NCI-H1930 (cell line): ENCODE data around the gene SPG7.
"Not testable (repeated sequence)": the region's sequence is repeated elsewhere in the genome, so short reads cannot be mapped to it uniquely, and the experiment has no call there.

ENCODE experiments used
- DNase-seq, 2 experiments: peaks; one replicate each; lab custom pipeline; 2025; lab: John Stamatoyannopoulos, UW

SPG7 gene

DNA sequence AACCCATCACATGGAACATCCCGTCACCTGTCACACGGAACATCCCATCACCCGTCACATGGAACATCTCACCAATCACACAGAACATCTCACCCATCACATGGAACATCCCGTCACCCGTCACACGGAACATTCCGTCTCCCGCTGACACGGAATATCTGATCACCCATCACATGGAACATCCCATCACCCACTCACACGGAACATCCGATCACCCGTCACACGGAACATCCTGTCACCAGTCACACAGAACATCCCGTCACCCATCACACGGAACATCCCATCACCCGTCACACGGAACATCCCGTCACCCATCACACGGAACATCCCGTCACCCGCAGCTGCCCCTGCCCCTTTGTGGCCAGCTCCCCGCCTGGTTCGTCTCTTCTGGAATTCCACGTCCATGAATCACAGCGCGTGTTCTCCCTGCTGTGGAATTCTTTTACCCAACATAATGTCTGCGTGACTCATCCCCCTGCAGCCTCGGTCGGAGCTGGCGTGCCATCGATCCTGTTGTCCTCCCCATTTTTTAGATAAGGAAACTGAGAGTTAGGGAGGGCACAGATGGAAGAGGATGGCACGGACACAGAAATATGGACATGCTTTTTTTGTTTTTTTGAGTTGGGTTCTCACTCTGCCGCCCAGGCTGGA is 73.0 kb downstream of the SPG7 start:
- no peak for DNase-seq

DNA sequence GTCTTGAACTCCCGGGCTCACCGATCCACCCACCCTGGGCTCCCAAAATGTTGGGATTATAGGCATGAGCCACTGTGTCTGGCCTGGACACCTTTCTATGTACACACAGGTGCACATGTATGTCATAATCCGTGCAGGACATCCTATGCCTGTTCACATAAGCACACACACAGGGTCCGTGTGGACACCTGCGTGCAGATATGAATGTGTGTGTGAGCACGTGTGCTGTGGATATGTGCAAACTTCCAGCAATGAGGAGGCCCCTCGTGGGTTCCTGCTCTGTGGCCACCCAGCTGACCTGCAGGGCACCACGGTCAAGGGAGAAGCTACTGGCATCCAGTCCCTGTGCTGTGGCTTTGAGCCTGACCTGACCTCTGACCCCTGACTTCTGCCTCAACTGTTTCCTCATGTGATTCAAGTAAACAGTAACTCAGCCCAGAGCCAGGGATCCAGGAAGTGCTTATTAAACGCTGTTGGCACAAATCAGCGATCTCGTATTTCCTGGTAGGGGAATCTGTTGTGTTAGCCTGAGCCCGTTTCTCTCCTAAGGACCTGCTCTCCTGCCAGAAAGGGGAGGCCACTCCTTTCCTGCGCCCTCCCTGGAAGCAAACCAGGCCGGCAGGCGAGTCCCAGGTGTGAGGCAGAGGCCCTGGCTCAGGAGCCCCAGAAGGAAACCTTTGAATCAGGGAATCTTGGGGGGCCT is 73.8 kb downstream of the SPG7 start:
- DNase-seq: no peak

DNA sequence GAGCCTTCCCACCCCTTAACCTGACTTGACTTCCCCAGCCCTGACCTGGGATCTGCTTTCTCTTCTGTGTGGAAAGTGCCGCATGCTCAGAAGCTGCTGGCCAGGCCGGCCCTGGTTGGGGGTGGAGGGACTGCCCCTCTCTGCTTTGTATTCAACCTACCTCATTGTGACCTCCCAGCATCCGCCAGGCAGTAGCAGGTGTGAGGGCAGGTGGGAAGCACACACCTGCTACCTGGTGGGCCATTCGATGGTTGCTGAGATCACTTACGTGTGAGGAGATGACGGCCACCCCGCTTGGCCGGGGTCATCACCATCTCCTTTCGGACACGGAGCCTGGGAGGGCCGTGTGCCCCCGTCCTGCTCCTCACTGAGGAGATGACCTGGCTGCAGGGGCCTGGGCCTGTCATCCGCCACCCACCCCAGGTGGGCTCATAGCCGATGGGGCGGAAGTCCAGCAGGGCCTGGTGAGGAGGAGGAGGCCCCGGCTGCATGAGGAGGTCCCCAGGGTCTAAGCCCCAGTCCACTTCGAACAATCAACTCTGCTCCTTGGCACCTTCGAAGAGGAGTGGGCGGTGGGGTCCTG is 74.5 kb downstream of the SPG7 start:
- DNase-seq: no peak

DNA sequence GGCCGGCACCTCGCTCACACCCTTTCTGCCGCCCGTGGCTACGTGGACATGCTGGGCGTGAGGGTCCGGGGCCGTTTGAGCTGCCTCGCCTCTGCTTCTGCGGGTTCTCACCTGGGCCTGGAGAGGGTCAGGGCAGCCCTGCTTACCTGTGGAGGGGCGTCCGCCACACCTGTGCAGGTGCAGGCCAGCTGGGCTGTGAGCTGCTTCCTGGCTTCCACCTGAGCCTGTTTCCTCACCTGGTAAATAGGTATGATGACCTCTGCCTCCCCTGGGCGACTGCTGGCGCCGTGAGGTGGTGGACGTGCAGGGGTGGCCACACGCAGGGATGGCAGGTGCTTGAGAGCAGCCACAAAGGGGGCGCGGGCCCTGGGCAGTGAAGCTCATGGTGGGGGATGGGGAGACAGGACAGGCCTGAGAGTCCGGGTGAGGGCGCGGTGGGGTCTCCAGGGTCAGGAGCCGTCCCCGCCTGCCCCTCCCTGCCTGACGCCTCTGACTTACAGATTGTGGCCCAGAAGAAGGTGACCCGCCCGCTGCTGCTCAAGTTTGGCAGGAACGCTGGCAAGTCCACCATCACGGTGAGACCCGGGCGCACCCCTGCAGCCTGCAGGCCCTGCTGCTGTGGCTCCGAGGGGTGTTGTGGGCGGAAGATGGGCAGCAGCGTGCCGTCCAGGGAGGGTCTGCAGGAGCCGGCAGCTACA is 75.1 kb downstream of the SPG7 start:
- DNase-seq: no peak

DNA sequence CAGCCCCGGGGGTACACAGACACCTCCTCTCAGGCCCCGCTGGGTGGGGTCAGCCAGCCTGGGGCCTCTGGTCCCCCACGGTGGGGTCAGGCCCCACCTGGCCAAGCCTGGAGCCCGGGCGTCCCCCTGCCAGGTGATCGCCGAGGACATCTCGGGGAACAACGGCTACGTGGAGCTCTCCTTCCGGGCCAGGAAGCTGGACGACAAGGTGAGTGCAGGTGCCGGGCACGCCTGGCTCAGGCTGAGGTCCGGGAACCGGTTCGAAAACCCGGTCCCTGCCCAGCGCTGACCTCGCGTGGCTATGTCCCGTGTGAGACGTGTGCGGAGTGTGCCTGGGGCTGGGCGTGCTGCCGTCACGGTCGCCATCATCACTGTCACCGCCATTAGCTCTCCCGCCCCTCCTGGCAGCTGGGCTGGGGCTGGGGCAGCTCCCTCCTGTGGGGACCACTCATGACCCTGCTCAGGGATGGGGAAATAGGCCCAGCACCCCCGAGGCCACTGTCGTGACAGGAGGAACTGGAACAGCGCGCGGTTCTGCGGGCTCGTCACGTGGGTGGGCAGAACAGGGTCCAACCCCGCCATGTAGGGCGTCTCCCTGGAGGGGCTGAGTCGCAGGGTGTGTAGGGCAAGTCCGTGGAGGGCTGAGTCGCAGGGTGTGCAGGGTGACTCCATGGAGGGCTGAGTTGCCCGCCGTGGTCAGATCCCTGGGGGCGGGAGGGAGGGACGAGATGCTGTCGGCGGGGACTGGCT is 75.9 kb downstream of the SPG7 start:
- DNase-seq: no peak

DNA sequence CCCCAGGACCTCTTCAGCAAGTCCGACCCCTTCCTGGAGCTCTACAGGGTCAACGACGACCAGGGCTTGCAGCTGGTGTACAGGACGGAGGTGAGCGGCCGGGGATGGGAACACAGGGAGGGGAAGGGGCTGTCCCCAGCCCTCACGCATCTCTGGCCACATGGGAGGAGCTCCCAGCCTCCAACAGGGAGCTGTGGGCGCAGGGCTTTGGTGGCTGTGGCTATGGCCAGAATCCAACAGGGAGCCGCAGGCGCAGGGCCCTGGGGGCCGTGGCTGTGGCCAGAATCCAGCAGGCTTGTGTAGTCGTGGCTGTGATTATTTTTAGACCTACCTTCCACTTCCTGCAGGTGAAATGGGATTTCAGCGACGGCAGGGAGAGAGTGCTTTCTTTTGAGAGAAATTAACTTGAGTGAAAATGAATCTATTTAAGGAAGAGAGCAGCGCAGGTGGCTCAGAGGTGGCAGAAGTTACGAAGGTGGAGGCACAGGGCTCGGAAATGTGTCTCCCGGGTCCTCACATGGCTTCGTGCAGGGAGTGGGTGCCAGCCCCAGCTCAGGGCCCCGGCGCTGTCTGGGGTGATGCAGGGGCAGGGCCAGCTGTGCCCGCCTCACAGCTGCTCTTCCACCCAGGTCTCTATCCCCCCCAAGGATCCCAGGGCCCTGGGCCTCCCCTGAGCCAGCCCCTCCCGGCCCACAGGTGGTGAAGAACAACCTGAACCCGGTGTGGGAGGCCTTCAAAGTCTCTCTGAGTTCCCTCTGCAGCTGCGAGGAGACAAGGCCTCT is 76.8 kb downstream of the SPG7 start:
- DNase-seq: no peak

DNA sequence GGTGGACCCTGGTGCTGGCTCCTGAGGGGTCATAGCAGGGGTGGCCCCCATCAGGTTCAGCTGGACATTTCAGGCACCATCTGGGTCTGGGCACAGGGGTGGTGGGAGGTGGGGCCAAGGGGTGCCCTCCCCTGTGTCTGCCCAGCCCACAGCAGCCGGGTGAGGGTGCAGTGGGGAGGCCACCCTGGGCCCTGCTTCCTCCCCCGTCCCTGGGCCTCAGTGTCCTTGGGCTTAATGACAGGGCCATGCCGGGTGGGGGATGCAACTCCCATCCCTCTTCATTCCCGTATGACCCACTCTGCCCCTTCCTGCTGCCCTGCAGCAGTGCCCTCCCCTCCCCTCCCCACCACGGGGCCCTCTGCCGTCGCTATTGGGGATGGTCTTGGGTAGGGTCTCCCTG is 78.0 kb downstream of the SPG7 start:
- DNase-seq: no peak

DNA sequence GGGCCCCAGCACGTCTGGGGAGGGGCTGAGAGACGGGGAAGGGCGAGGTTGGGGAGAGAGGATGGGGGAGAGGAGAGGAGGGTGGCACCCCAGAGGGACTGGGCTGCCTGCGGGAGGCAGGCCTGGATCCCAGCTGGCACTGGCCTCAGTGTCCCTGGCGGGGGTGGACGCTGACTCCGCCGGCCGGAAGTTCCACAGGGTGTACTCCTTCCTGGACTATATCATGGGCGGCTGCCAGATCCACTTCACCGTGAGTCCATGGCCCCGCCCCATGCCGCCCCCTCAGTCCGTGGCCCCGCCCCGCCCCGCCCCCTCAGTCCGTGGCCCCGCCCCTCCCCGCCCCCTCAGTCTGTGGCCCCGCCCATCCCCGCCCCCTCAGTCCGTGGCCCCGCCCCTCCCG is 78.7 kb downstream of the SPG7 start:
- no peak for DNase-seq

DNA sequence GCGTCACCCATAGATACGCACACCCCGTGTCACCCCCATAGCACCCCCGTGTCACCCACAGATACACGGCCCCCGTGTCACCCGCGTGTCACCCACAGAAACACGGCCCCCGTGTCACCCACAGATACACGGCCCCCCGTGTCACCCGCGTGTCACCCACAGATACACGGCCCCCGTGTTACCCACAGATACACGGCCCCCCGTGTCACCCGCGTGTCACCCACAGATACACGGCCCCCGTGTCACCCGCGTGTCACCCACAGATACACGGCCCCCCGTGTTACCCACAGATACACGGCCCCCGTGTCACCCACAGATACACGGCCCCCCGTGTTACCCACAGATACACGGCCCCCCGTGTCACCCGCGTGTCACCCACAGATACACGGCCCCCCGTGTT is 79.5 kb downstream of the SPG7 start:
- not testable (repeated sequence) for DNase-seq

DNA sequence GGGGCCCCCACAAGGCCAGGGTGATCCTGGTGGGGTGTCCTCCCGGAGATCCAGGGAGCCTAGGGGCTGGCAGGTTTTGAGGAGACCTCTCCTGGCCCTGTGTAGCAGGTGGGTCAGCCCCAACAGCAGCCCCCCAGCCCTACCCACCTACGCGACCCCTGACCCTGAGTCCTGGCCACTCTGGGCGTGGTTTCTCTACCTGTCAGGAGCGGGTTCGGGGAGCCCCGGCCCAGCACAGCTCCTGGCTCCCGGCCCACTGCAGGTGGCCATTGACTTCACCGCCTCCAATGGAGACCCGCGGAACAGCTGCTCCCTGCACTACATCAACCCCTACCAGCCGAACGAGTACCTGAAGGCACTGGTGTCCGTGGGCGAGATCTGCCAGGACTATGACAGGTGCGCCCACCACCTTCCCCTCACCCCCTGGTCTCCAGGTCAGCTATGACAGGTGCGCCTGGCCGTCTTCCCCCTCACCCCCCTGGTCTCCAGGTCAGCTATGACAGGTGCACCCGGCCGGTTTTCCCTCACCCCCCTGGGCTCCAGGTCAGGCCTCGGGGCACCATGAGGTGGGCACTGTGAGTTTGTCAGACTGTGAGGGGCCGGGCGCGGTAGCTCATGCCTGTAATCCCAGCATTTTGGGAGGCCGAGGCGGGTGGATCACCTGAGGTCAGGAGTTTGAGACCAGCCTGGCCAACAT is 80.4 kb downstream of the SPG7 start:
- DNase-seq: no peak

DNA sequence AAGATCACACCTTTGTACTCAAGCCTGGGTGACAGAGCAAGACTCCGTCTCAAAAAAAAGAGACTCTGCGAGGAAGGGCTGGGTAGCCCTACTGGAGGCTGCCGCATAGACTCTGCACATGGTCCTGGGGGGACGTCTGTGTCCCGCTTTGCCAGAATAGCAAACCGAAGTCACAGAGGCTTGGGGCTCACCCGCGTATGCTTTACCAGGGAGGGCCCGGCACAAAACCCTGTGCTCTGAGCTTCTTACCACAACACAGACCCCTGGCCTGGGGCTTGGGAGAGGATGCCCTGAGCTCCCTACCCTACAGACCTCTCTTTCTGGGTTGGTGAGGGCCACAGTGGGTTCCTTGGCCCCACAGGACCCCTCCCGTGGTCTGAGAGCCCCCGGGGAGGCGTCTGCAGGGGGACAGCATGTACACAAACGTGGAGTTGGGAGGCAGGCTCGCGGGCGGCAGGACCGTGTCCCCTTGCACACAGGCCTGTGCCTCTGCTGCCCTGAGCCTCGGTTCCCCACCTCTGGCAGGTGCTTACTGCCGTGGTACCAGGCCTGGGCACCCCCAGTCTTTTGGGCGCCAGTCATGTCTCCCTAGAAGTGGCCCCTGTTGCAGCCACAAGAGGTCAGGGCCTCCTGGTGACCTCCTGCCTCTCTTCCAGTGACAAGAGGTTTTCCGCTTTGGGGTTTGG is 81.2 kb downstream of the SPG7 start:
- no peak for DNase-seq

DNA sequence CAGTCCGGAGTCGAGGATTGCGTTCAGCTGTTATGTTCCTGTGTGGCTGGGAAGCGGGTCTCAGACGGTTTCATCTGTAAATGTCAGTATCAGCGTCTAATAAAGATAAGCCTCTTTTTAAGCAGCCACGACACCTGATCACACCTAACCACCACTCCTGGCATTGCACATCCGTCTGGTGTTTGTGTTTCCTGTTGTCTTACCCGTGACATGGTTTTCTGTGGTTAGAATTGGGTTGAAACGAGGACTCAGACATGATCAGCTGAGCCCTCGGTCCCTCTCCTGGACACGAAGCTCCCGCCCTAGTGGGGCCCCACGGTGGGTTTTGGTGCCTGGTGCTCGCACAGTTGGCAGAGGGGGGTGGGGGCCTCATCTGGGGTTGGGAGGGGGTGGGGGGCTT is 85.6 kb downstream of the SPG7 start:
- DNase-seq: no peak

DNA sequence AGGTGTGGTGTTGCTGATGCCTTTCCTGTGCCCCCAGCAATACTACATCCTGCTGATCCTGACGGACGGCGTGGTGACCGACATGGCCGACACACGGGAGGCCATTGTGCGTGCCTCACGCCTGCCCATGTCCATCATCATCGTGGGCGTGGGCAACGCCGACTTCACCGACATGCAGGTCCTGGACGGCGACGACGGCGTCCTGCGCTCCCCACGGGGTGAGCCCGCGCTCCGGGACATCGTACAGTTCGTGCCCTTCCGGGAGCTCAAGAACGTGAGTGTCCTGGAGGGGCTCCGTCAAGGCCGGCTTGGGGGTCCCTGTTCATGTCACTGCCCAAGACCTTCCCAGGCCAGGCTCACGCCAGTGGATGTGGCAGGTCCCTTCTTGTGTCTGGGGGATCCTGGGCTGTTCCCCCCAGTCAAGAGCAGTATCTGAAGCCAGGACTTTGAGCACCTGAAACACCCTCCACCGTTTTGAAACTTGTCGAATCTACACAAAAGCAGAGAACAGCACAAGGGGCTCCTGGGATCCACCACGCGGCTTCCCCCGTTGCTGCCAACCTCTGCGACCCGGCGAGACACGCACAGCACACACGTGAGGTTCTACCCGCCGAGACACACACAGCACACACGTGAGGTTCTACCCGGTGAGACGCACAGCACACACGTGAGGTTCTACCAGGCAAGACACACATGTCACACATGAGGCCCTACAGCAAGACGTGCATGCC is 87.3 kb downstream of the SPG7 start:
- DNase-seq: no peak

DNA sequence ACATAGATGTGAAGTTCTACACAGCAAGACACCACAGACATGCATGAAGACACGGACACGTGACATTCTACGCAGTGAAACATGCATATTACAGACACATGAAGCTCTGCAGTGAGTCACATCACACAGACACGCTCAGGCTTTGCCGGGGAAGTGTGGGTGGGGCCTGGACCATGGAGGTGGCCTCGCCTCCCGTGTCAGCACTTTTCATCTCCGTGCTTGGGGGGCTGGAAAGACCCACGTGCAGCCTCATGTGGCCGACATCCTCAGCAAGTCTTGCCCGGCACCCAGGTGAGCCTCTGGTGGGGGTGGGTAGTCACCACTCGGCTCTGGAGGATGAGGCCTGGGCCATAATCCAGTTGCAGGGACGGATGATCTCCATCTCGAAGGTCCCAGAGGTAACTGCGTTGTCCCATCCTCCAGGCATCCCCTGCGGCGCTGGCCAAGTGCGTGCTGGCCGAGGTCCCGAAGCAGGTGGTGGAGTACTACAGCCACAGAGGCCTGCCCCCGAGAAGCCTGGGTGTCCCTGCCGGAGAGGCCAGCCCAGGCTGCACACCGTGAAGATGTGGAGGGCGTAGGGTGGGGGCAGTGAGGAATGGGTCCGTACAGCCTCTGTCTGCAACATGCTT is 88.0 kb downstream of the SPG7 start:
- no peak for DNase-seq

DNA sequence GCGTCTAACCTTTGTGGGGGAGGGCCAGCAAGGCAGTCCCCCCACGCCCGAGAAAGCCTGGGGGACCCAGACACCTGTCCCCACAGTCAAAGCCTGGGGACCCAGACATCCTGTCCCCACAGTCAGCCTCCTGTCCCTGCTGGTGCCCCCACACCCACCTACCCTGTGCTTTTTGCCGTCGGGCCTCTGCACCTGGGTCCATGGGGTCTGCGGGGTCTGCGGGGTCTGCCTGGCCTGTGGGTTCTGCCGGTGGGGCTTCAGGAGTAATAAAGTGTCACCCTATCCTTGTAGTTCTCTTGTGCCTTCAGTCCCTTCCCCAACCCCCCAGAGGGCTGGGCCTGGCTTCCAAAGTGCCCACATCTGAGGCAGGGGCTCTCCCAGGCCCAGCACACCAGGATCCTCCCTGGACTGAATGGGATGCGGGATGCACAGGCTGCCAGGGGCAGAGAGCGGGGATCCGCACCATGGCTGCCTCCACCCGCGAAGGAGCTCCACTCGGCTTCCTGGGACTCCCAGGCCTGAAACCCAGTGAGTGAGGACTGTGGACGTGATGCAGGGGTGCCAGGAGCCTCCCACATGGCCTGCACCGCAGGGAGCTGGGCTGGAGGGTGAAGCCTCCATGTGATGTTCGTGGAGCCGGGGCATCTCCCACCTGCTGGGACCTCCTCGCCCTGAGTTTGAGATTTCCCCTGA is 88.9 kb downstream of the SPG7 start:
- no peak for DNase-seq

DNA sequence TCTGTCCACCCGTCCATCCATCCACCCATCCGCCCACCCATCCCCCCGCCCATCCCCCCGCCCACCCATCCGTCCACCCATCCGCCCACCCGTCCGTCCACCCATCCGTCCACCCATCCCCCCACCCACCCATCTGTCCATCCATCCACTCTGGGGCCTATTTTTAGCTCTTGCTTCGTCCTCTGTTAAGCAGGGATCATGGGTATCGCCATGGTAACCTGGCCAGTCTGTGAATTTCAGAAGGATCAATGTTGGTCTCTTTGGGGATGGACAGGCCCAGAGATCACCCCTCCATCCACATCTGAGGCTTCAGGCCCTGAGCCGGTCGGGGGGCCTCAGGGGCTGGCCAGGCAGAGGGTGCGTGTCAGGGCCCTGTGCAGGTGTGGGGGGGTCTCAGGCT is 90.0 kb downstream of the SPG7 start:
- DNase-seq: no peak

DNA sequence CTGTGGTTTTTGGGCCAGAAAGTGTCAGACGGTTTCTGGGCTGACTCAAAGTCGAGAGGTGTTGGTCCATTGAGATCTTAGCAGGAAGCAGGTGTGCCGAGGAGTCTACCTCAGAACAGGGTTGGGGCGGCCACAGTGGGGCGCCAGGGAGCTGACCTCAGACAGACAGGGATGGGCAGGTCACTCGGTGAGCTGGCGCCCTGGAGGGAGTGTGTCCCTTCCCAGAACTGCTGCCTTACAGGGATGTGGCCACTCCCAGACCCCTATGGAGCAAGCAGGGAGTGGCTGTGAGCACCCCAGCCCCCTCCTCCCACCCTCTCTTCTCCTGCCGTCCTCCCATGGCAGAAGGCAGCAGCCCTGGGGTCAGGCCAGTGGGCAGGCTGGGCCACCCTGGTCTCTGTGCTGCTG is 91.3 kb downstream of the SPG7 start:
- DNase-seq: no peak

DNA sequence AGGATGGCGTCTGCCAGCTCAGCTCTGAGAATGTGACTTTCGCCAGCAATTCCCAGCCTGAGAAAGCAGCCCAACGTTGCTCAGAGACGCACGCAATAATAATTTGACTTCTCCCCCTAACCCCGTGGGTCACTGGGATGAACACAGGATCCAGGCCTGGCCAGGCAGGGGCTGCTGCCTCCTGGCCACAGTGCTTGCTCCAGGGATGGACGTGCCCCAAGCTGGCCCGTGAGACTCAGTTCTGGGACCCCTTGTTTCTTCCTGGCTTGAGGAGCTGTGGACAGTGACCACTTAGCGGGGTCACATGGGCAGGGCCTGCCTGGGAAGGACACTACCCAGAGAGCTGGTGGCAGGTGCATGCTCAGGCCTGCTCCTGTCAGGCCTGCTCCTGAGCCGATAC is 91.7 kb downstream of the SPG7 start:
- no peak for DNase-seq

DNA sequence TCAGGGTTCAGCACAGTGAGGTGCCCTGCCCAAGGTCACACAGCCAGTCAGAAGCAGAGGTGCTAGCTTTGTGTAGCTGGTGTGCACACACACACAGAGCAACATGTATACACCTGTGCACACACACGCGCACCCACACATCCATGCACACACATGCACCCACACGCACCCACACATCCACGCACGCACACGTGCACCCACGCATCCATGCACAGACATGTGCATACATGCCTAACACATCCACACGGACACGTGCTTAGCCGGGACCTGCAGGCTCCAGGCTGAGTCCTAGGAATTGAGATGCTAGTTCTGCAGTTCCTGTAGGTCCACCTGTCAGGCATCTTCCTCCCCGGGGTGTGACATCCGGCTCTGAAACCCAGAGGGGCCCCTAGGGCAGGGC is 92.2 kb downstream of the SPG7 start:
- DNase-seq: no peak
